ENCODE data around the gene ARSA.

Gene ARSA

GRCh38 chr22:50597097-50597496 lies 30.9 kb downstream of the ARSA start:
- no peak for TF ChIP-seq MYC (IDR thresholded peaks at IDR 0.05; ENCODE audit: low read depth, low read length)
- H3K4me3 ChIP-seq (ENCODE audit: low read depth, low read length) = no peak overlapping the region
- no peak for DNase-seq (ENCODE audit: low read depth)

- no peak overlapping the region for H3K4me3 ChIP-seq (ENCODE audit: low read depth, low read length)
- TF ChIP-seq MYC (IDR thresholded peaks at IDR 0.05; ENCODE audit: low read depth, low read length) = no peak
- TF ChIP-seq CTCF (IDR thresholded peaks at IDR 0.05; ENCODE audit: low read depth, low read length) = no peak
- no peak for TF ChIP-seq POLR2A (IDR thresholded peaks at IDR 0.05; ENCODE audit: extremely low read depth, insufficient read length)
- TF ChIP-seq MAX (IDR thresholded peaks at IDR 0.05; ENCODE audit: low read depth, low read length) = no peak
- DNase-seq (ENCODE audit: low read depth) = no peak
Observed at GRCh38 chr22:50595189-50595588, 32.8 kb downstream of the ARSA start.

- H3K4me3 ChIP-seq (ENCODE audit: low read depth, low read length) = no peak overlapping the region
- DNase-seq (ENCODE audit: low read depth) = no peak
- TF ChIP-seq MAX (IDR thresholded peaks at IDR 0.05; ENCODE audit: low read depth, low read length) = no peak
- no peak for TF ChIP-seq MYC (IDR thresholded peaks at IDR 0.05; ENCODE audit: low read depth, low read length)
- no peak for TF ChIP-seq POLR2A (IDR thresholded peaks at IDR 0.05; ENCODE audit: extremely low read depth, insufficient read length)
- TF ChIP-seq CTCF (IDR thresholded peaks at IDR 0.05; ENCODE audit: low read depth, low read length) = no peak
Observed at GRCh38 chr22:50587407-50587806, 40.5 kb downstream of the ARSA start.

GRCh38 chr22:50586416-50586815 lies 41.5 kb downstream of the ARSA start:
- no peak for TF ChIP-seq MYC (IDR thresholded peaks at IDR 0.05; ENCODE audit: low read depth, low read length)
- no peak for TF ChIP-seq CTCF (IDR thresholded peaks at IDR 0.05; ENCODE audit: low read depth, low read length)
- no peak for TF ChIP-seq MAX (IDR thresholded peaks at IDR 0.05; ENCODE audit: low read depth, low read length)
- no peak for TF ChIP-seq POLR2A (IDR thresholded peaks at IDR 0.05; ENCODE audit: extremely low read depth, insufficient read length)
- H3K4me3 ChIP-seq (ENCODE audit: low read depth, low read length) = no peak overlapping the region
- DNase-seq (ENCODE audit: low read depth) = no peak

GRCh38 chr22:50585781-50586180 lies 42.2 kb downstream of the ARSA start:
- H3K4me3 ChIP-seq (ENCODE audit: low read depth, low read length) = no peak overlapping the region
- no peak for DNase-seq (ENCODE audit: low read depth)
- TF ChIP-seq POLR2A (IDR thresholded peaks at IDR 0.05; ENCODE audit: extremely low read depth, insufficient read length) (no peak), MYC (IDR thresholded peaks at IDR 0.05; ENCODE audit: low read depth, low read length) (no peak), CTCF (IDR thresholded peaks at IDR 0.05; ENCODE audit: low read depth, low read length) (no peak), MAX (IDR thresholded peaks at IDR 0.05; ENCODE audit: low read depth, low read length) (no peak)

- DNase-seq (ENCODE audit: low read depth) = no peak
- no peak for TF ChIP-seq MAX (IDR thresholded peaks at IDR 0.05; ENCODE audit: low read depth, low read length)
- no peak for TF ChIP-seq MYC (IDR thresholded peaks at IDR 0.05; ENCODE audit: low read depth, low read length)
- TF ChIP-seq CTCF (IDR thresholded peaks at IDR 0.05; ENCODE audit: low read depth, low read length) = no peak
- TF ChIP-seq POLR2A (IDR thresholded peaks at IDR 0.05; ENCODE audit: extremely low read depth, insufficient read length) = no peak
- no peak overlapping the region for H3K4me3 ChIP-seq (ENCODE audit: low read depth, low read length)
Observed at GRCh38 chr22:50585238-50585637, 42.7 kb downstream of the ARSA start.
